Stimulated activated CD4-positive, alpha-beta T cell treated with anti-CD3 and anti-CD28 coated beads, Interleukin-4, amount 100 ng/mL, for 24 hours (primary cell): ENCODE data around the gene CLEC4G.
A peak's percentile ranks its signal among the peaks of the same experiment; 100 is the strongest.
"Not testable (repeated sequence)": the region's sequence is repeated elsewhere in the genome, so short reads cannot be mapped to it uniquely, and the experiment has no call there.

ENCODE experiments used
- DNase-seq: peaks from one replicate; pipeline ENCODE4 v3.0.0-alpha.2; 2020

Gene CLEC4G

GRCh38 chr19:7746306-7746705 lies 14.4 kb upstream of the CLEC4G start:
- not testable (repeated sequence) for DNase-seq

- DNase-seq = no peak
These were observed 13.2 kb upstream of the CLEC4G start for GRCh38 chr19:7744871-7745650.

- DNase-seq = no peak
These were observed 12.4 kb upstream of the CLEC4G start for GRCh38 chr19:7744199-7744786.

- no peak for DNase-seq
These were observed 11.5 kb upstream of the CLEC4G start for GRCh38 chr19:7743425-7743841.

GRCh38 chr19:7742991-7743390 lies 11.1 kb upstream of the CLEC4G start:
- no peak for DNase-seq

- DNase-seq = no peak
These were observed 10.7 kb upstream of the CLEC4G start for GRCh38 chr19:7742575-7742974.

- DNase-seq = no peak
These were observed 8.8 kb upstream of the CLEC4G start for GRCh38 chr19:7740682-7741054.

GRCh38 chr19:7739801-7740681 lies 8.1 kb upstream of the CLEC4G start:
- DNase-seq = no peak

- DNase-seq = no peak
These were observed 7.4 kb upstream of the CLEC4G start for GRCh38 chr19:7739211-7739755.

- peak; percentile 65 for DNase-seq
These were observed 6.1 kb upstream of the CLEC4G start for GRCh38 chr19:7738023-7738422.

GRCh38 chr19:7737215-7737614 lies 5.3 kb upstream of the CLEC4G start:
- DNase-seq = no peak

- DNase-seq = no peak
These were observed 4.2 kb upstream of the CLEC4G start for GRCh38 chr19:7736148-7736547.

- no peak for DNase-seq
These were observed 2.6 kb upstream of the CLEC4G start for GRCh38 chr19:7734220-7735203.

- DNase-seq = no peak
These were observed 1.5 kb upstream of the CLEC4G start for GRCh38 chr19:7733376-7733775.

GRCh38 chr19:7731615-7732014 lies 295 bp downstream of the CLEC4G start:
- DNase-seq = no peak

- no peak for DNase-seq
These were observed 703 bp downstream of the CLEC4G start for GRCh38 chr19:7731218-7731595.

- no peak for DNase-seq
These were observed 1.4 kb downstream of the CLEC4G start for GRCh38 chr19:7730286-7731217.

GRCh38 chr19:7729831-7730285 lies 2.1 kb downstream of the CLEC4G start:
- DNase-seq = no peak

- no peak for DNase-seq
These were observed 2.7 kb downstream of the CLEC4G start for GRCh38 chr19:7729211-7729610.

- no peak for DNase-seq
These were observed 6.1 kb downstream of the CLEC4G start for GRCh38 chr19:7725791-7726190.

GRCh38 chr19:7722231-7722651 lies 9.7 kb downstream of the CLEC4G start:
- DNase-seq = no peak
